Loucy (cell line): Measurements from ENCODE around the gene COL4A5.

Experiments
- H2AFZ ChIP-seq: fragments of 200-600 bp; sonication (generic); 2 replicates; pipeline ENCODE4 v1.6.0; 2016; ENCODE audit warnings: antibody characterized with exemption, mild to moderate bottlenecking, low read length, moderate library complexity
- H3F3A ChIP-seq: fragments of 200-600 bp; 2 replicates; pipeline ENCODE4 v1.6.0; 2016; ENCODE audit warnings: antibody characterized with exemption, low read depth, mild to moderate bottlenecking
- H3K27me3 ChIP-seq: fragments of 200-600 bp; sonication (generic); 2 replicates; pipeline ENCODE4 v1.6.1; 2014; ENCODE audit warnings: low read length, mild to moderate bottlenecking; ENCODE audit not compliant: insufficient read depth, poor library complexity, severe bottlenecking
- H3K36me3 ChIP-seq: fragments of 200-600 bp; sonication (generic); 2 replicates; pipeline ENCODE4 v1.6.1; 2016; ENCODE audit warnings: low read length; ENCODE audit not compliant: insufficient read depth
- H3K4me1 ChIP-seq: fragments of 200-600 bp; sonication (generic); 2 replicates; pipeline ENCODE4 v1.5.1; 2014; ENCODE audit warnings: low read length, mild to moderate bottlenecking; ENCODE audit not compliant: insufficient read depth, poor library complexity, severe bottlenecking
- H3K4me2 ChIP-seq: fragments of 200-600 bp; sonication (generic); 2 replicates; pipeline ENCODE4 v1.6.0; 2014; ENCODE audit warnings: antibody characterized with exemption, low read length, low read depth, mild to moderate bottlenecking; ENCODE audit not compliant: poor library complexity, severe bottlenecking
- H3K4me3 ChIP-seq: fragments of 200-600 bp; sonication (generic); 2 replicates; pipeline ENCODE4 v1.5.1; 2014; ENCODE audit warnings: low read length, mild to moderate bottlenecking, mixed read lengths; ENCODE audit not compliant: poor library complexity, severe bottlenecking
- H3K79me2 ChIP-seq: fragments of 200-600 bp; sonication (generic); 2 replicates; pipeline ENCODE4 v1.6.1; 2014; ENCODE audit warnings: low read length; ENCODE audit not compliant: insufficient read depth
- H3K9ac ChIP-seq: fragments of 200-600 bp; sonication (generic); 2 replicates; pipeline ENCODE4 v1.6.0; 2014; ENCODE audit warnings: mild to moderate bottlenecking, low read depth, low read length, moderate library complexity; ENCODE audit not compliant: poor library complexity, severe bottlenecking
- H3K9me2 ChIP-seq: fragments of 200-600 bp; sonication (generic); replicated peaks from 2 replicates; pipeline ENCODE4 v1.6.1; 2016; ENCODE audit warnings: low read depth, low read length, mixed read lengths
- H3K9me3 ChIP-seq: fragments of 200-600 bp; sonication (generic); 2 replicates; pipeline ENCODE4 v1.6.1; 2014; ENCODE audit warnings: mild to moderate bottlenecking, antibody characterized with exemption, low read length, low read depth; ENCODE audit not compliant: insufficient read depth
- H4K20me1 ChIP-seq: fragments of 200-600 bp; sonication (generic); 2 replicates; pipeline ENCODE4 v1.6.0; 2014; ENCODE audit warnings: antibody characterized with exemption, low read length, mild to moderate bottlenecking; ENCODE audit not compliant: insufficient read depth, poor library complexity, severe bottlenecking
- CTCF ChIP-seq: fragments of 200-600 bp; sonication (generic); conservative IDR thresholded peaks from 2 replicates; pipeline ENCODE4 v1.5.1; 2014; ENCODE audit warnings: mild to moderate bottlenecking, antibody characterized with exemption, low read length
- EZH2phosphoT487 ChIP-seq: fragments of 200-600 bp; IDR thresholded peaks from 2 replicates; pipeline ENCODE4 v1.6.1; 2018; ENCODE audit warnings: antibody characterized with exemption, mild to moderate bottlenecking, moderate library complexity, borderline replicate concordance

Gene COL4A5

GRCh38 chrX:108484251-108484650 lies 44.6 kb downstream of the COL4A5 start:
- Histone ChIP-seq H3K9me3 (no peaks in the 10 kb centered on the region), H3K9ac (no peak overlapping the region), H3K4me1 (no peaks in the 10 kb centered on the region), H3K4me3 (no peak overlapping the region), H2AFZ (no peak overlapping the region), H3K36me3 (no peaks in the 10 kb centered on the region), H4K20me1 (no peaks in the 10 kb centered on the region), H3K9me2 (no peaks in the 10 kb centered on the region), H3K79me2 (no peaks in the 10 kb centered on the region), H3K4me2 (no peak overlapping the region), H3F3A (no peaks in the 10 kb centered on the region), H3K27me3 (no peaks in the 10 kb centered on the region)
- TF ChIP-seq CTCF (no peak), EZH2phosphoT487 (no peak)

GRCh38 chrX:108485960-108486359 lies 46.3 kb downstream of the COL4A5 start:
- Histone ChIP-seq H4K20me1 (no peaks in the 10 kb centered on the region), H3K27me3 (no peaks in the 10 kb centered on the region), H3K9me2 (no peaks in the 10 kb centered on the region), H3K4me2 (no peak overlapping the region), H3K9me3 (no peaks in the 10 kb centered on the region), H3F3A (no peaks in the 10 kb centered on the region), H2AFZ (no peak overlapping the region), H3K4me1 (no peaks in the 10 kb centered on the region), H3K36me3 (no peaks in the 10 kb centered on the region), H3K79me2 (no peaks in the 10 kb centered on the region), H3K9ac (no peak overlapping the region), H3K4me3 (no peak overlapping the region)
- TF ChIP-seq CTCF (no peak), EZH2phosphoT487 (no peak)

GRCh38 chrX:108494406-108495090 lies 54.9 kb downstream of the COL4A5 start:
- TF ChIP-seq CTCF = no peak
- no peaks in the 10 kb centered on the region for H3K27me3 ChIP-seq
- no peaks in the 10 kb centered on the region for H3K9me3 ChIP-seq
- H3K79me2 ChIP-seq = no peaks in the 10 kb centered on the region
- no peaks in the 10 kb centered on the region for H3K36me3 ChIP-seq
- no peaks in the 10 kb centered on the region for H3F3A ChIP-seq
- H3K9ac ChIP-seq = no peak overlapping the region
- no peak overlapping the region for H3K4me2 ChIP-seq
- H3K9me2 ChIP-seq = no peaks in the 10 kb centered on the region
- no peak overlapping the region for H3K4me3 ChIP-seq
- no peak overlapping the region for H2AFZ ChIP-seq
- H4K20me1 ChIP-seq = no peaks in the 10 kb centered on the region
- H3K4me1 ChIP-seq = no peaks in the 10 kb centered on the region
